NCI-H526 treated with DMSO at 0.1 percent for 48 hours (cell line): Measurements from ENCODE around the gene FBLN2.
"Not testable (repeated sequence)": the region's sequence is repeated elsewhere in the genome, so short reads cannot be mapped to it uniquely, and the experiment has no call there.

Experiments used
- DNase-seq: peaks from one replicate; lab custom pipeline; 2025; lab: John Stamatoyannopoulos, UW

The FBLN2 gene

GRCh38 chr3:13548696-13549622 is at the start of gene FBLN2:
TSS of gene FBLN2 (plus strand) at chr3:13549125. CDS start at chr3:13570356, 21,231 bp downstream.
- DNase-seq: no peak

- not testable (repeated sequence) for DNase-seq
Measured at GRCh38 chr3:13499246-13499645, 49.7 kb upstream of the FBLN2 start.

- no peak for DNase-seq
Measured at GRCh38 chr3:13500133-13500885, 48.6 kb upstream of the FBLN2 start.

GRCh38 chr3:13501056-13501455 is 47.9 kb upstream of the FBLN2 start:
- no peak for DNase-seq

GRCh38 chr3:13501521-13501920 is 47.4 kb upstream of the FBLN2 start:
- DNase-seq: no peak

- no peak for DNase-seq
Measured at GRCh38 chr3:13501958-13502790, 46.8 kb upstream of the FBLN2 start.

GRCh38 chr3:13502791-13503060 is 46.2 kb upstream of the FBLN2 start:
- no peak for DNase-seq

GRCh38 chr3:13504161-13504831 is 44.6 kb upstream of the FBLN2 start:
- DNase-seq: no peak

GRCh38 chr3:13505147-13506130 is 43.5 kb upstream of the FBLN2 start:
- DNase-seq: no peak

GRCh38 chr3:13506239-13506638 is 42.7 kb upstream of the FBLN2 start:
- DNase-seq: no peak

- DNase-seq: no peak
Measured at GRCh38 chr3:13506680-13507079, 42.2 kb upstream of the FBLN2 start.

GRCh38 chr3:13507247-13507569 is 41.7 kb upstream of the FBLN2 start:
- no peak for DNase-seq

GRCh38 chr3:13507570-13508339 is 41.2 kb upstream of the FBLN2 start:
- DNase-seq: no peak

GRCh38 chr3:13508496-13508895 is 40.4 kb upstream of the FBLN2 start:
- DNase-seq: no peak

- DNase-seq: no peak
Measured at GRCh38 chr3:13509059-13509815, 39.7 kb upstream of the FBLN2 start.

GRCh38 chr3:13509816-13510192 is 39.1 kb upstream of the FBLN2 start:
- no peak for DNase-seq

- DNase-seq: no peak
Measured at GRCh38 chr3:13512451-13512850, 36.5 kb upstream of the FBLN2 start.

- DNase-seq: no peak
Measured at GRCh38 chr3:13513051-13513912, 35.6 kb upstream of the FBLN2 start.
